HG03045 (cell line): ENCODE results near the gene ATXN7L1.
"Not testable (repeated sequence)": the region's sequence is repeated elsewhere in the genome, so short reads cannot be mapped to it uniquely, and the experiment has no call there.

Source experiments
- ATAC-seq: cut with Tn5 transposase; IDR thresholded peaks from one replicate; pipeline ENCODE4 v1.9.1; 2021; ENCODE audit warnings: mild to moderate bottlenecking, moderate library complexity; ENCODE audit not compliant: unreplicated experiment

ATXN7L1 gene

DNA sequence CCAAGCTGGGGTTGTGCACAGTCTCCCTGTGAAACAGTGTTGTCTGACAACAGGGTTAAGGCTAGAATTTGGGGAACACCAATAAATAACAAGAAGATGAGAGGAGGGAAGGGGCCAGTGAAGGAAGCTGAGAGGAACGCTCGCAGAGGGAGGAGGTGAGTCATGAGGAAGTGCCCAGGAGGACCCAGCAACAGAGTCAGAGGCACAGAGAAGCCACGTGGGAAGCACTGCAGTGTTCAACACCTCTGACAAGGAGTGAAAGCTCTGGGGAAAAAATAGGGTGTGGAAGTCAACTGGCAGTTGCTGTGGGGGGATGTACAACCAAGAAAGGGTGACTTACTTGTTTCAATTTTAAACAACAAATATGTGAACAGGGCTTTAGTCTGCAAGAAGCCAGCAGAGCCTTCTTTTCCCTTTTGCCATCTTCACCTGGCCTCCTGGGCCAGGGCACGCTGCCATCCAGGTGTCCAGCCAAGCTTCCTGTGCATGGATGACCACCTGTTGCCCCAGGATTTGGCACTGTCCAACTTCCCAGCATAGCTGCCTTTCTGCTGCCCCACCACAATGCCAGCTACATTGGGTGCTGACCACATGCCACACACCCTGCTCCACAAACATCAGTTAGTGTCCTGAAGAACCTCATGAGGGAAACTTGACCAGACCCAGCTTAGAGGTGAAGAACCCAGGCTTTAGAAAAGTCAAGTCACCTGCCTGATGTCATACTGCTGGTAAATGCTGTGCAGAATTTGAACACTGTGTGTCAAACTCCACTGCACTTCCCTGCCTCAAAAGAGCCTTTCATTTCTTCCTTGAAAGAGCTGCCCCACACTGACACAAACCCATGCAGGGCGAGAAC lies 69.6 kb downstream of the ATXN7L1 start:
- peak; percentile 43 for ATAC-seq

DNA sequence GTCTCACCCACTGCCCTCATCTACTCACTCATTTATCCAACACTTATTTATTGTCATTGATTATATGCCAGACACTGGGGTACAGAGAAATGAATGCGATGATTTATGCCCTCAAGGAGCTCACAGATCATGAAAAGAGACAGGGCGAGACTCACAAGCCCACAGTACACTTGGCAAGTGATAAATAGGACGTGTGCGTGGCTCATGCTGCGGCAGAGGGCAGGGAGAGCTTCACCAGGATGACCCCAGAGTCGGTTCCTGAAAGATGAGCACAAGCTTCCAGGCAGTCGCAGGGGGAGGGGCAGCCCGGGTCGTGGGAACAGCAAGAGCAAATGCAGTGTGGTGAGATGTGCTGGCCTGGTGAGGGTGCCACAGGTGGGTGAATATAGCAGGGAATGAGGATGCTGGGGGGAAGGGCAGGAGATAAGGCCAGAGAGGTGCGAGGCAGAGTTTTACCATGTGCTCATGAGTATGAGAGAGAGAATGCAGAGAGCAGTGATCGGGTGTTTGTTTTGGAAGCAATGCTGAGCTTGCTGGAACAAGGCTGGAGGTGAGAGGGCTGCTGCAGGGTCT lies 70.9 kb downstream of the ATXN7L1 start:
- no peak for ATAC-seq

DNA sequence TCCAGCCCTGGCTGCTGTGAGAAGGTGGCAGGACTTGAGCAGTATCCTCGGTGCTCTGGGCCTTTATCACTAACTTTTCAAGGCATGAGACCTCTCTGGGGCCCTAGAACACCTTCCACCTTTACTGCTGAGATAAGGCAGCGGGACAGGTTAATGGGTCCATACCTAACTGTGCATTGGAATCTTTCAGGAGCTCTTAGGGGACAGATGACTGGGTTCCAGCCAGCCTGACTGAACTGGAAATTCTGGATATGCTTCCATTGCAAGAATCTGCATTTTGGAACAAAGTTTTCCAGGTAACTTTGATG lies 73.0 kb downstream of the ATXN7L1 start:
- ATAC-seq: no peak

DNA sequence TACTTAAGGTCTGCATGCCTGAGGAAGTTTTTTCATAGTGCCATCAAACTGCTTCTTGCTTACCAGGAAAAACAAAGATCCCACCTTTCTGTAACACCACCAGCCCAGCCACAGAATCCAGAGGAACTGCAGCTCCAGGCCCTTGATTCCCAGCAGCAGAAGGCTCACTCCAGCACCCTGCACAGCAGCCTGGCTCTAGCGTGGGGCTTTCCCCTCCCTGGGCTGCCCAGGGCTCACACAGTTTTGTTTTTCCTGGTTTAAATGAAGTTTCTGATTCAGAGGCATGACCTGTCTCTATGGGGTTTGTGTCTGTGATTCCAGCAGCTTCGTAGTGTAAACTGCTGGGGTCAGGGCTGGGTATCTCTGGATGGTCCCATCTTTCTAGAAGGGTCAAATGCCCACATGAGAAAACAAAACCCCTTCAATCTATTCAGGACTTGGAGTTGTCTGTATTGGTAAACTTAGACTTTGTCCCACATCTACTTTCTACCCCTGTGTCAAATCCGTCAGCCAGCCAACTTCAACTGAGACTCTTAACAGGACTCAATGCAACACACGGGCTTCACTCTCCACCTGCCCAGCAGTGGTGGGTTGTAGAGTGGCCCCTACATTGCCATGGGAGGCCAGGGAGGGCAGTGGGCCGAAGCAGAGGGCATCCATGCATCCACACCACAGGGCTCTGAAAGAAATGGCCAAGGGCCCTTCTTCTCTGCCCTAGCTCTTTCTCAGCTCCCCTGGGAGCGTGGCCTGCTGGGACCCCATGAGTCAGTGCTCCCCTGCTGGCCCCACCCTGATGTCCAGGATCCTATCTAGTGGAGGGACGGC lies 73.6 kb downstream of the ATXN7L1 start:
- ATAC-seq: no peak

DNA sequence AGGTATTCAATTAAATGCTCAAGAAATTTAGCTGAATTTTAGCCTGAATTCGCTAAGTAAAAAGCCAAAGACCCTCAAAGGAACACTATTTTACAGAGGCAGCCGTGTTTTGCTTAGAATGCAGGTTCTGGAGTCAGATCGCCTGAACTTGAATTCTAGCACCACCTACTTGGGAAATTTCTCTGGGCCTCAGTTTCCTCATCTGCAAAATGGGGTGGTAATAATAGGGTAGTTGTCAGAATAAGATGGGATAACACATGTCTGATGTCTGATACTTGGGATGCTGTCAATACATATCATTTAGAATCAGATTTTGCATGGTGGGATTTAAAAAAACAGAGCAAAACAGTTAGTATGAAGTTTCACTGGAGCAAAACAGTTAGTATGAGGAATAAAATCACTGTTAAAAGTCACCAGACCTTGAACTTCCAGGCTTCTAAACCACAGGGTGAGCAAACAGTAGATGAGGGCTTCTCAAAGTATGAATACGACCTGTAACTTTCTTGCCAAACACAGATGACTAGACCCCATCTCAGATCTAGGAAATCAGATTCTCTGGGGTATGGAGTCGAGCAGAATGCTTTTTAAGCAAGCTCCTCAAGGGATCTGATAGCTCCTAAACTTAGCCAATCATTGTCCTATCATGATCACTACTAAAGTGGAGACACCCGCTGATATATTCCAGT lies 75.4 kb downstream of the ATXN7L1 start:
- no peak for ATAC-seq

DNA sequence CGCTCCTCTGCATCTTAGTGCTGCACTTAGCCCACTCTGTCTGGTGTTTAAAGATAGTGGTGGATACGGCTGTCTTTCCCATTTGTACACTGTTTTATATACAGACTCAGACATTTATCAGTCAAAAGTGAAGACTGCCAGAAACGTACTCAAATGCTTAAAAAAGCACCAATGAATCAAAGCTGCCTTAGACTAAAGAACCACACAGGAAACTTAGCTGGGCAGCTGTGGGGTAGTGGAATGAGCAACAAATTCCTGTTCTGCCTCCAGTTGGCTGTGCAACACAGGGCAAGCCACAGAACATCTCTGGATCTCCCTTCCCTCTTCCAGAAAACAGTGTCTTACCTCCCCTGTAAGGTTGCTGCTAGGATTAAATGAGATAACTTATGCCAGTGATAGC lies 76.0 kb downstream of the ATXN7L1 start:
- ATAC-seq: peak; percentile 52

DNA sequence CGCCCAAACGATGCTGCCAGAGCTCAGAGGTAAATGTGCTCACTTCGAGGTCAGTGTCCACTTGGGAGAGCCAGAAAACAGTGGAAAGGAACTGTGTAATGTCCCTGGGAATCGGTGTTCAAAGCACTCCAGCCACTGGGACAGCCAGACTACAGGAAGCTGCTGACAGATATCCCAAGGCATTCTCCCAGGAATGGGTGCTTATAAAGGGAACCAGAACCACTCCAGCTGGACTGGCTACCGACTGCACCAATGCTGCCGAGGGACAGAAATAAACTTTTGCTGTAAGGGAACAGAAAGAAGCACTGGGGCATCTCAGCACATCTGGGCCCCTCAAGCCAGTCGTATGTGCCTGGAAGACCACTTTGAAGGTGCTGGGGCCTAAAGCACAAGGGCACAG lies 76.7 kb downstream of the ATXN7L1 start:
- ATAC-seq: no peak

DNA sequence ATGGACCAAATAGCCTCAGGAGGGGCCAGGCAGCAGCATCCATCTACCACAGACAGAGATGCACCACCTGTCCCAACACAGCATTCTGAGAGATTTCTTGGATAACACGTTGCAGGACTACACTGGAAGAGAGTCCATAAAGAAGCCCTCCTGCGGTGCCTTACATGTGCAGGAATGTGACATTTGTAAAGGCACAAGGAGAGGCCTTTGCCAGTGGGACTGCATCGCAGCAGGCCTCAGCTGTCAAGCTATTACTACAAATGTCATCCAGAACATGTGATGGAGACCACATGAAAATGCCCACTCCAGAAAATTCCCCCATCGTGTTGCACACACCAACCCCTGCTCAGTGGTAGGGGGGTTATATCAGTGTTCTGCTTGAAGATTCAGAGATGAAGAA lies 77.4 kb downstream of the ATXN7L1 start:
- no peak for ATAC-seq

DNA sequence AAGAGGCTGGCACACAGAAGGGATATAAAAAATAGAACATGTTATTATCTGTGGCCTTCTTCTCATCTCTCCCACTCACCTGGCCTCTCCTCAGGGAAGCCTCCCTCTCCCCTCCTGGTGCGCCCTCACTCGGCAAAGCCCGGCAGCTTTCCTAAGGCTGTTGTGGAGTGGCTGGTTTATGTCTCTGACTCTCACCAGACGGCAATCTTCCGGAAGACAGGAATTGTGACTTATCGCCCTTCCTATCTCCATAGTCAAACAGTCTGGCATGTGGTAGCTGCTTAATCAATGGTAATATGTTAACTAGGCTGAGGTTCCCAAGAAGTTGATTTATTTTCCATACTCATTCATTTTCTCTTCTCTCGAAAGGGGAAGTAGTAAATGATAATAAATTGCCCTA lies 78.7 kb downstream of the ATXN7L1 start:
- ATAC-seq: no peak

DNA sequence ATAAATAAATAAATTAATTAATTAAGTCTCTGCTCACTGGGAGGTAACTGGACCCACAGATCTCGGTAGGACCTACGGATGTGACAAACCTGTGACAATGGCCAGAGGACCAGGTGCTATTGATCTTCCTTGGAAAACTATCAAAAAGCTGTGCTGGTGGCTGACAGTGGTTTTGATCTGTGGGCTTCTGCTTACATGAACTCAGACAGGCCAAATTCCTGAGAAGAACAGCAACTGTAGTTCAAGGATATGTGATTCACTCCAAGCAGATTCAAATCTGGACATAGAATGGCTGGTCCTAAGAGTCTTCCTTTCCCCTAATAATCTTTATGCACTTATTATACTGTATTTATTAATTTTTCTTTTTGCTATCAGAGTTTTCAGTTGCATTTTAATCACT lies 80.0 kb downstream of the ATXN7L1 start:
- ATAC-seq: no peak

DNA sequence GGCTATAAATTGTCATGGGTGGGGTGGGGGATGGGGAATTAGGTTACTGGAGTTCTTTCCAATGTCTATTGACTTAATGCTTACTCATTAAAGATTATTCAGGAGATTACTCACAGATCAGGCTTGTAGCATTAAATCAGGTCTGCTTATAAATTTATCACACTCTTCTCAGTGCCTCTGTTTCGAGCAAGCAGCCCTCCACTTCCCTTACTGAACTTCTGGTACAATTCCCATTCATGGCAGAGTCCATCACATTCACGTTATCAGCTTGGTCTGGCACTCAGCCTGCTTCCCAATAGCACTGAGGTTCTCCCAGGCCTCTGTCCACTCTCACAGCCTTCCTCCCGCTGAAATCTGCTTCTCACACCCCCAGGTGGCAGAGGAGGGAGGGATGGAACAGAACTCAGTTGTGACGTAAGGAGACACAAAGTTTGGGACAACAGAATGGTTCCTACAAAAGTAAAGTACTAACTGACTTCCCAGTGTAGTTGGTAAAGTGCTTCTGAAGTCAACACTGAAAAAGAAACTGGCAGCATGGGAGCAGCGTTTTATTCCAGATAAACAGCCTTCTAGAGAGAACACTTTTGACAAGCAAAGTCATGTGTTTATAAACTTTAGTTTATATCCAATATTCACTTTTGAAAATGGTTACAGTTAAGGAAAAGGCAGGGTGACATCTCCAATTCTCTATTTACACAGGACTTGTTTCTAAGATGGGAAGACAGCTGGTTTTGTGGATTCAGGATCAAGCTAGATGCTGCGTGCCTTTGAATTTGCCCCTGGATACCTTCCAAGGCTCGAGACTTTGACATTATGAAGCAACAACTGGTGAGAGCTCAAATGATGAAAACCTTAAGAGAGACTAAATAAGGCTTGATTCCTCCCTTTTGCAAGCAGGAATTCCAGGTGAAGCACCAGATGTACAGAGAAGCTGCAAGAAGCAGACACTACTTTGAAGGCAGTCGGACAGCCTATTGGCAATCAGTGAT lies 81.4 kb downstream of the ATXN7L1 start:
- ATAC-seq: no peak

DNA sequence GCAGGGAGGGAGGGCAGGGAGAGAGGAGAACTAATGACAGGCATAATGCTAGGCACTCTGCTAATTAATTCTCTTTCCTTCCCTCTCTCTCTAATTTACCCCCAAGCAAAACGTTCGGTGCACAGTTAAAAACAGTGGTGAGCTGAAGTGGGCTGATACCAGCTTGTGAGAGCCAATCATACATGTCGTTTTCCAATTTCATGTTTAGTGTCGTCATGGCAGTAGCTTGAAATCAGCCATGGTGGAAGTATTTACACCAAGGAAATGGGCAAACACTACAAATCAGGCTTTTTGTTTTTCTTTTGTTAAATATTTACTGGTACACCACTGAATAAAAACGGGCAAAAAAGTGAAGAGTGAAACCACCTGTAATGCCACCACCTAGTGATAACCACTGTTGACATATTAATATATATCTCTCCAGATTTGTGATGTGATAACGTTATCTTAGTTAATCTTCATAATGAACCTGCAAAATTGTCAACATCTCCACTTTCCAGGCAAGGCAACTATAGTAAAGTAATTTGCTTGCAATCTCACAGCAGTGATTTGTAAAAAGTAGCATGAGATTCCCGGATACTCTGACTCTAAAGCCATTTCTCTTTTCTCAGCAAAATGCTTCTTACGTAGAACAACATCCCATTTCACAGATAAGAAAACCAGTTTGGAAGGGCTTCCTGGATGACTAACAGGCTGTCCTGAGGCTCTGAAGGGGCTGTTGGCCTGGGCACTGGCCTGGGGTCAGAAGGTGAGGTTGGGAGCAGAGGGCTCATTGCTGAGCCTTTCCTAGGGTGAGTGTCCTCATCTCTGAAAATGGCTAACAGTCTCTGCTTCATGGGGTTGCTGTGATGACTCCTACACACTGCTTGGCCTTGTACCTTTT lies 83.7 kb downstream of the ATXN7L1 start:
- ATAC-seq: no peak

DNA sequence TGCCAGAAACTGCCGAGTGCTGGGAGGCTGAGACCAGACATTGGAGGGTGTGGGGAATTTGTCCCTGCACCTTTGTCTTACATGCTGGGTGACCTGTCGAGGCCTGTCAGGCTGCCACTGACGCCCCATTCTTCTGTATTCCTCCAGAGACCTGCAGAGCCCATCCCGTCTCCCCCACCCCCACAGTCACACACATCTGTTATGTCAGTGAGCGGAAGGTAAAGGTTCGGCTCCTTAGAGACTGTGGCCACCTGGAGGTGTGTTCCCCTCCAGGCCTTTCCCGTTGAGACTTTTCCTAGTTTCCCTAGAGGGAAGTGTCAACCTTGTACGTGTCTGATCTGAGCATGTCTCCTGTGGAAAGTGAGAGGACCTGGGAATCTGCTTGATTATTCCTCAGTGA lies 84.5 kb downstream of the ATXN7L1 start:
- ATAC-seq: no peak

DNA sequence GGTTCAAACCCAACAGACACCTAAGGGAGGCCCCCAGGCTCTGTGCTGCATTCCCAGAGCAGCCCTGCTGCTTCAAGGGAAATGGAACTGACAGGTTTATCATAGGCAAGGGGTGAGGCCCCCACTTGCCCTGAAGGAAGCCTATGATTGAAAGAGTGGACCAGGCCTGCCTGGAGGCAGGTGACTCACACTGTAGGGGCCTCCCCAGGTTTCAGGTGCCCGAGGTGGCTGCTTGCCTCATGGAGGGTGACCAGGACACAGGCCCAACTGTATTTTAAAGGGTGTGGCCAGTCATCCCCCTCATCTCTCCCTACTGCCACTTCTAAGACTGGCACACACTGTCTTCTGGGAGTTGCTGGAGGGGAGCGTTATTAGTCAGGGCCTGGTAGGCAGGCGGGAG lies 85.4 kb downstream of the ATXN7L1 start:
- no peak for ATAC-seq

DNA sequence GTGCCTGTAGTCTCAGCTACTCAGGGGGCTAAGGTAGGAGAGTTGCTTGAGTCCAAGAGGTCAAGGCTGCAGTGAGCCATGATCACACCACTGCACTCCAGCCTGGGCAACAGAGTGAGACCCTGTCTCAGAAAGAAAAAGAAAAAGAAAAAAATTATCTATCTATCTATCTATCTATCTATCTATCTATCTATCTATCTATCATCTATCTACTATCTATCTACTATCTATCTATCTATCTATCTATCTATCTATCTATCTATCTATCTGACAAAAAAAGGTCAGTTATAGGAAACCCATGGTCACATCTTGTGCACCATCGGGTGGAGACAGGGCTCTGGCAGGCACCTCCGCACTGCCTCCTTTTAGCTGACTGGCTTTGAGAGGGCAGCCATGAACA lies 85.9 kb downstream of the ATXN7L1 start:
- not testable (repeated sequence) for ATAC-seq

DNA sequence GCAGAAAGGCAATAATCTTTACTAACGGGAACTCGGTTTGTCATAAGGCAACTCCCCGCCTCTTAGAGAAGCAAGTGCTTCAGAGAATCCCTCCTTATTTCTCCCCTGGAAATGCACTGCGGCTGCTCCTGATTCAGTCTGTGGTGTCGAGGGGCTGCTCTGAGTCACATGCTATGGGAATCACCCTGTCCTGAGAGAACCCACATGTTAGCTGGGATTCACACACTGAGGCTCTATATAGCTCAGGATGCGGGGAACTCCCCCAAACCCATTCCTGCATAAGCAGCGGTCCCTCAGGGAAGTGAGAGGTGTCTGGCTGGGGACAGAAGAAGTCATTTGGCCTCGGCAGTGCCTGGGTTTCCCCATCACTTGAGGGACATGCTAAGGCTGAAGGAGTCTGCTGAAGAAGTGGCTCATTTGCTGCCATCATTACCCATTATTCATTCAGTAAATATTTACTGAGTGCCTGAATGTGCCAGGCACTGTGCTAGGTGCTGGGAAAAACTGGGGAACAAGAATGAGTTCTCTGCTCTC lies 87.5 kb downstream of the ATXN7L1 start:
- no peak for ATAC-seq

DNA sequence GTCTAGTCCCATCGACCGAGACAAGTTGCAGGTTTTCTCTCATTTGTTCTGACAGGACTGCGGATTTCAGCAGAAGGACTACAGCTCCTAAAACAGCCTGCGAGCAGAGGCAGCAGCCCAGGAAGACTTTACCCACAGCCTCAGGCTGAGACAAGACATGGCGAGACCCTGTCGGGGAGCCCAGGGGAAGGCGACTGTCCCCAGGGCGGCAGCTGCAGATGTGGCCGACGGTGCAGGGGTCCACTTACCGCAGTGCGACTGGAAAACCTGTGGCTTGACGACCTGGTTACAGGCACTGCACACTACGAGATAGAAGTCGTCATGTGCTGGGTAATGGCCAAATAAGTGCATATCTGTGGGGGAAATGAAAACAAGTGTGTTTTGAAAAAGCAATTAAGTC lies 88.0 kb downstream of the ATXN7L1 start:
- ATAC-seq: no peak

DNA sequence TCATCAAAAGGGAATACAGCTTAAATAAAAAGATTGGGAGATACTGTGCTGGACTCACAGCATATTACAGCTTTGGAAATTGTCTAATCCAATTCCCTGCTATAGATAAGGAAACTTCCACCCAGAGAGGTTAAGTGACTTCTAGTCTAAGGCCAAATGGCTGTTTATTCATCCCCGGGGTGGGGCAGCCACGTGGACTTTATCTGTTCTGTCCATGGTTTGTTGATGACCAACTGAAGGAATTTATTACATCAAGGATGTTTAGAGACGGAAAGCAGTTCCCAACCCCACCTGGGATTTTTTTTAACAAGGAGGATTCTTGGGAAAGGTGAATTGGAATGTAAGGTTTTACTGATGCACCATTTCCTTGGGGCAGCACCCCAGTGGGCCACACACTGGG lies 88.6 kb downstream of the ATXN7L1 start:
- ATAC-seq: no peak
